NCI-H1105 treated with DMSO at 0.1 percent for 48 hours (cell line): ENCODE measurements around the gene SLAIN2.
"Not testable (repeated sequence)": the region's sequence is repeated elsewhere in the genome, so short reads cannot be mapped to it uniquely, and the experiment has no call there.

ENCODE experiments used
- DNase-seq: peaks from one replicate; lab custom pipeline; 2025; lab: John Stamatoyannopoulos, UW

SLAIN2 gene

DNA sequence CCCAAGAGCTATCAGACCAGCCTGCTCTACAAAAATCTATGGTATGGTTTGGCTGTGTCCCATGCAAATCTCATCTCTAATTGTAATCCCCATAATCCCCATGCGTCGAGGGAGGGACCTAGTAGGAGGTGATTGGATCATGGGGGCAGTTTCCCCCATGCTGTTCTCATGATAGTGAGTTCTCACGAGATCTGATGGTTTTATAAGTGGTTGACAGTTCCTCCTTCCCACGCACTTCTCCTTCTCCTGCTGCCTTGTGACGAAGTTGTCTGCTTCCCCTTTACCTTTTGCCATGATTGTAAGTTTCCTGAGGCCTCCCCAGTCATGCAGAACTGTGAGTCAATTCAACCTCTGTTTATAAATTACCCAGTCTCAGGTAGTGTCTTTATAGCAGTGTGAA, 99.6 kb downstream of the SLAIN2 start:
- DNase-seq, result not testable (repeated sequence)

DNA sequence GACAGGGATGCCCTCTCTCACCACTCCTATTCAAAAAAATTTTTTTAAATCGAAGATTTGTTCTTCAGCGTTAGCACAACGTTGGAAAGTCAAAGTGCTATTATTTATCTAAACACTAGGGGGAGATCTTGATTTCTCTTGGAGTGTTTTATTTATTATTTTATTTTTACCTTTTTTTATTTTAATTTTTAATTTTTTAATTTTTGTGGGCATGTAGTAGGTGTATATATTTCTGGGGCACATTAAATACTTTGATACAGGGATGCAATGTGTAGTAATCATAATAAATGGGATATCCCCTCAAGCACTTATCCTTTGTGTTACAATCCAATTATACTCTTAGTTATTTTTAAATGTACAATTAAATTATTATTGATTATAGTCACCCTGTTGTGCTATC, 104.4 kb downstream of the SLAIN2 start:
- no peak for DNase-seq

DNA sequence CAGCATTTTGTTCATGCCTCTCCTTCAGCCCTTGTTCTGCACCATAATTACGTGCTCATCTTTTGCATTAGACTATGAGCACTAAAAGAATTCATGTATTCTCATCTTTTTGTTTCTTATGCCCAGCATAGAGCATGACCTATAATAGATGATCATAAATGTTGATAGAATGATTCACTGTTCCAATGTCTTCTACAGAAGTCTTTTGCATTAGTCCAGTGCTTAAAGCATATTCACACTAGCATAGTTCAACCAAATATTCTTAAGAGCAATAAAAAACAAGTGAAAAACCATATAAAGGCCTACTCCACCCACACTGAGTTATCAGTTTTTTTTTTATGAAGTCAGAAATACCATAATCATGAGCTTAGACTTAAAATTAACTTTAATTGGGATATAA, 105.3 kb downstream of the SLAIN2 start:
- no peak for DNase-seq

DNA sequence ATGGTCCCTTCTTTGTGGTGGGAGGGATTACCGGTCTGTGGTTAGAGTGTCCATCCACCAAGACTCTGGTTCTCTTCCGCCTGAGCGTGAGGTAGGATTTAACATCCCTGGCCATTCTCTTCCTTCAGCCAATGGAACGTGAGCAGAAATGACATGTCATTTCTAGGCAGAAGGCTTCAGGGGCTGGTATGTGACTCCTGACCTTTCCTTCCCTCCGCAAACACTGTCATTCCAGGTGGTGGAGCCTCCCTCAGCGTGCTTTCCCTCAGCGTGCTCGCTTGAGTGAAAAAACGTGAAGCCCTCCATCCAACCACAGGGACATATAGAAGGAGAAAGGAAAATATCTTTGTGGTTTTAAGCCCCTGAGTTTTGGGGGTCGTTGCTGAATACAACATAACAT, 107.8 kb downstream of the SLAIN2 start:
- DNase-seq, result no peak

DNA sequence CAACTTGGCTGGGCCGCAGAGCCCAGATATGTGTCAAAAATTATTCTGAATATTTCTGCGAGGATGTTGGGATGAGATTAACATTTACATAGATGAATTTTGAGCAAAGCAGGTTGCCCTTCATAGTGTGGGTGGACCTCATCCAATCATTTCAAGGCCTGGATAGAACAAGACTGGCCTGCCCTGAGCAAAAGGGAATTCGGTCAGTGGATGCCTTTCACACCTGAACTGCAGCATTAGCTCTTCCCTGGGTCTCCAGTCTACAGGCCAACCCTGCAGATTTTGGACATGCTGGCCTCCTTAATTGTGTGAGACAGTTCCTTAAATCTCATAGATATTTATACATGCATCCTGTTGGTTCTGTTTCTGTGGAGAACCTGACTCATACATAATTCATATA, 109.4 kb downstream of the SLAIN2 start:
- no peak for DNase-seq

DNA sequence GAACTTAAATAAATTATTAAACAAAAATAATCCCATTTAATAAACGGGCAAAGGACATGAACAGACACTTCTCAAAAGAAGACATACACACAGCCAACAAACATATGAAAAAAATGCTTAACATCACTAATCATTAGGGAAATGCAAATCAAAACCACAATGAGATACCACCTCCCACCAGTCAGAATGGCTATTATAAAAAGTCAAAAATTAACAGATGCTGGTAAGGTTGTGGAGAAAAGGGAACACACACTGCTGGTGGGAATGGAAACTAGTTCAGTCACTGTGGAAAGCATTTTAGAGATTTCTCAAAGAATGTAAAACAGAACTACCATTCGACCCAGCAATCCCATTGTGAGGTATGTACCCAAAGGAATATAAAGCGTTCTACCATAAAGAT, 110.3 kb downstream of the SLAIN2 start:
- DNase-seq, result not testable (repeated sequence)

DNA sequence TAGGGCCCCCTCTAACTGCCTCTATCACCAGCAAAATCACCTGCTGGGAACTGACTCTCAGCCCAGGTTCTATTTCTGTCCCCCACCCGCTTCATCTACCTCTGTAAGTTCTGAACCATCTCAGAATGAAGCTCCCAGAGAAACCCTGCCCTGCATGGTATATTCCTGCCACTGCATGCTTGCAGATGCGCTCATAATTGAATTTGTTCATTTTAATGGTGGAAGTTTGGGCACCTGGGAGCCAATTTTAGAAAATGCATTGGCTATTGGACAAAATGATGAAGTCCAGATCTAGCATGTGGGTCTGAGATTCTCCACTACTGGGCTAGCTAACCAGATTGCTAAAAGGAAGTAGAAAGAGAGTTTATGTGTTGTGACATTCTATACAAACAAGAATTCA, 113.3 kb downstream of the SLAIN2 start:
- no peak for DNase-seq

DNA sequence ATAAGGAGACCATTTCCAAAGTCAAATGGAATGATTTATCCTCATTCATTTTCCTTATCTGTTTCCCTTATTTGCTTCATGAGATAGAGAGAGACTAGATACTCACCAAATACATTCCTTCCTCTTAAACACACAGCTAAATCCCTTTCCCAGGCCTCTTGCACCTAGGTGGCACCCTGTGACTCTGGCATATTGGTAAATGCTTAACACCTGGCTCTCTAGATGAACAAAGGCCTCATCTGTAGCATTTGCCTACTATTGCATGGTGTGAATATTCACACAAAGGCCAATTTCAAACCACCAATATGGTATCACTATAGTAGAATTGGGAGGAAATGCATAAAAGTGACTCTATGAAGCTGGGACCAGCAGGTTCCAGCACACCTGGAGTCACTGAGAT, 119.7 kb downstream of the SLAIN2 start:
- DNase-seq, result no peak

DNA sequence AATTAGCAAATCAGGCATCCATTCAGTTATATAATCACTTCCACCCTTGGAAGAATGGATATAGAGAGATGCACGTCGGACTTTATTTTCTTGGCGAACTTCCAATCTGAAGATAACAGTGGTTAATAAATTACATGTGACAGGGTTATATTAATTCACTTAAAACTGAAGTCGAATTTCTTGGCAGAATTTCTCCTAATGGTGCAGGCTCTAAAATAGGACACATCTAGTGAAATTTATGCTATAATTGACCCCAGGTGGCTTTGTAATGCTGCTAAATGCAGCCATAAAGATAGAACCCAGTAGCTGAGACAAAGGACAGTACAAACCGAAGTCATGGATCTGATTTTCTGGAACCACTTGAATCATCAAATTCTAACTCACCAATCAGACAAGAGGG, 121.0 kb downstream of the SLAIN2 start:
- peak; percentile 89 for DNase-seq

DNA sequence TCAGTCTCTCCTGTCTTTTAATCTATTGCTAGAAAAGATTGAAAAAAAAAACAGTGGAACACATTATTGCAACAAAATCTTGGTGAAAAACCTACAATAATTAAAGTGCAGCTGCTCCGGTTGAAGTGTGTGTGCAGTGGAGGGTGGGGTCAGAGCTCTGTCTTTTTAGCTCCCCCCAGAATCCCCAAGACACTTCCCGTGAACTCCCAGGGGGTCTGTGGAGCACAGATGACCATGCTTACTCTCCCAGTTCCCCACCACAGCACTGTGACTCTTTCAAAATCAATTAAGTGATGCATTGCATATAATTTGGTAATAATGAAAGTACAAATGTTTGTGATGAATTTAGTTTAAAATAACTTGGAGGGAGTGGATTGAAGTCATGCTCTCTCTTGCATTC, 126.1 kb downstream of the SLAIN2 start:
- DNase-seq, result no peak

DNA sequence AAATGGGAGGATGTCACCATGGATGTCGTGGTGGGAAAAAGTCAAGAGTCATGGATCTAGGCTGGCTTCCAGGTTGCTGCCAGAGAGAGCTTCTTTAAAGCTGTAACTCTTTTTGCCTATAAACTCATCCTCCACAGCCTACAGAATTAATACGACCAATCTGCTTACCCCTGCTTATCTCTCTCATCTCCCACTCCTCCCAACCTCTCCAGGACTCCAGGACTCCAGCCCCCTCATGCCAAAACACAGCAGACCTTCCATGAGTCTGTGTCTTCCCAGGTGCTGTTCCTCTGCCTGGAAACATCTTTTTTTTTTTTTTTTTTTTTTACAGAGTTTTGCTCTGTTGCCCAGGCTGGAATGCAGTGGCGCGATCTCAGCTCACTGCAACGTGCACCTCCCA, 126.6 kb downstream of the SLAIN2 start:
- no peak for DNase-seq

DNA sequence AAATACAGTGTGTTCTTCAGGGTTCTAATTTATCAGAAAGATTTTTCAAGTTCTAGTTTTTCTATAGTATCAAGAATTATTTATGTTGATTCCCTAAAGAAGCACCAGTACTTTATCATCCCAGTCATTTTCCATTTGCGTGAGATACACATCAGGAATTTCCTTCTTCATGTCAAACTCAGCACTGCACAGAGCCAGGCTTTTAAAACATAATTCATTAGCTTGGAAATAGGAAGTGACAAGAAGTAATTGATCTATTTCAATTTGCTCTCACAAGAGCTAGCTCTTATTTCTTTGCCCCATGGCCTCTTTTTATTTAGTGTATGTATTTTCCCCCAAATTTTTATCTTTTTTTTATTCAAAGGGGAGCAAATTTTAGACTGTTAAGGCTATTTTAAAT, 128.8 kb downstream of the SLAIN2 start:
- no peak for DNase-seq

DNA sequence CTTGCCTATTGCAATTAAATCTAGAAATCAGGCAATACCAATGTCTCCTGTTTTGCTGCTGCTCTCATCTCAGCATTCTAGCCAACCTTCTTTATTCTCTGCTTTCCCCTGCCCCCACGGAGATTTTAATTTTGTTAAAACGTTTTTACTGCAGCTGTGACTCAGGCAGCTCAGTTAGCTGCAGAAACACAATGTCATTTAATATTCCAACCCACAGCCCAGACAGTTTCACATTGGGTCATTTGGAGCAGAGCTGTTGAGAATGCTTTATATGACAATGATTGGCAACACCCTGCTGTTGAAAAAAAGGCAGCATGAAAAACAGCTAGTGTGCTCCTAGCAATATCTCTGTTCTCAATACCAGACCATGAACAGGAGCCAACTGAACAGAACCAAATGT, 129.2 kb downstream of the SLAIN2 start:
- DNase-seq, result no peak

DNA sequence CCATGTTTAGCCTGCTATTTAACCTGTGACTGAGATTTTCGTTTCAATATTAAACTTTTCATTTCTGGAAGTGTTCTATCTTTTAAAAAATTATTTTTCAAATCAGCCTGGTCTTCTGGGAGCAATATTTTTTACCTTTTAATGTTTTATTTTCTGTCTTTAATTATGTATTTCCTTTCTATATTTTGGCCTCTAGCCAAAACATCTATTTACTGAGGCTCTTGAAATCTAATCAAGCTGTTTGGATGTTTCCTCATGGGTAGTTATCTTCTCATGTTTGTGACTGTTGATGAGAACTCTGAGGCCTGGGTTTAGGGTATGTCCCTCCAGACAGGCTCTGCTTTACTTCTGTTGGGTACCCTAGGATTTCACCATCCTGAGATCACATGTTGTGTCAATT, 131.5 kb downstream of the SLAIN2 start:
- peak; percentile 70 for DNase-seq

DNA sequence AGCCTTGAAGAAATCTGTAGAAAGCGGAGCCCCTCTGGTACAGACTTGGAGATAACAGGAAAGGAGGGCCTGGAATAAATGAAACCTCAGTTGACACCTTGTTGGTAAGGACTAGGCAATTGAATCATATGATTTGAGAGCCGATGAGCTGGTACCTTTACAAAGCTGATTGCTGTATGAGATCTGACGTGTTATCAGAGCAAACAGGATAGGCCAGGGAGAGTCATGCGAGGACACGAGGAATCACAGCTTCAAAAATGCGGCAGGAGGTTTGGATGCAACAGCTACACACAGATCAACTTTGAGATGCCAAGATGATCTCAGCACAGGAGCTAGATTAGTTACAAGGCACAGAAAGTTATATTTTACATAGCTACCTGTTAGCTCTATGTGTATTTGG, 134.4 kb downstream of the SLAIN2 start:
- no peak for DNase-seq
